ENCODE measurements around the gene SHOC2. TPM values are rescaled to one million over a fixed set of nuclear protein-coding genes. Genes with fewer than 3 reads are reported as not detected.

Gene SHOC2
- total and polyA plus RNA-seq, 2 of the 4 experiments (the other 2 are of a cell fraction), result 13.4 to 47.5 TPM

DNA sequence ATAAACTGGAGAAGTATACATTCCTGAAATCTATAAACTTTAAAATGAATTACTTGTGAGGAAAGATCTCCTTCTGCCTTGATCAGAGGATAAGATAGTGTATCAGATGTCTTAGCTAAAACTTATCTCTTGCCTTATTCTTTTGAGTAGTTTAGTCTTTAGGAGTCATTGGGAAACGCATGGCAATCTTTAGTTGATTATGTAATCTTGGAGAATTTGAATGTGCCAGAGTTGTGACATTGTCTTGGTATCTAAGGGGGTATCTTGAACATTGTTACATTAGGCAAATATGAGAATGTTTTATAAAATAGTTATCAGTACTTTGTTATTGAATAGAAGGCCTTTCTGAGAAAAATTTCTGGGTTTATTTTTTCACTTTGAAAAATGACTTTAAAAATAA is 95.8 kb downstream of the SHOC2 start:
- no peak for DNase-seq
- Histone ChIP-seq H4K5ac (ENCODE audit: low read depth, low read length) (no peak overlapping the region), H3K4ac (ENCODE audit: low read depth, low read length) (no peak overlapping the region), H3K18ac (ENCODE audit: low read depth, low read length) (no peak overlapping the region), H3K4me3 (ENCODE audit: insufficient read depth, low read depth, low read length) (no peak overlapping the region), H2BK120ac (ENCODE audit: low read depth, low read length) (no peak overlapping the region), H2AFZ (replicated peaks; ENCODE audit: low read length, poor library complexity) (no peak overlapping the region), H3K23ac (ENCODE audit: low read depth, low read length) (no peak overlapping the region), H2AK9ac (replicated peaks; ENCODE audit: low read depth, low read length, poor library complexity) (no peak overlapping the region), H3K4me2 (ENCODE audit: low read depth, low read length) (no peak overlapping the region), H3K14ac (replicated peaks; ENCODE audit: low read depth, low read length) (no peak overlapping the region), H4K91ac (ENCODE audit: insufficient read depth, low read depth, low read length) (no peak overlapping the region), H2BK20ac (ENCODE audit: low read depth, low read length) (no peak overlapping the region), H3K4me1 (ENCODE audit: control insufficient read depth, insufficient read depth, low read length) (no peaks in the 10 kb centered on the region), H3K27ac (ENCODE audit: insufficient read depth, low read length) (no peak overlapping the region), H3K27me3 (ENCODE audit: control insufficient read depth, insufficient read depth, low read length) (no peaks in the 10 kb centered on the region), H2BK15ac (ENCODE audit: low read depth, low read length) (no peak overlapping the region), H4K8ac (ENCODE audit: low read depth in 2 of 2, low read length in 2 of 2) (no peak overlapping the region), H3K9me1 (ENCODE audit: insufficient read depth, low read length) (peaks cover 3% of the 10 kb centered on the region; the same call in 1 of the 2 replicates), H3K9ac (ENCODE audit: low read depth, low read length) (no peak overlapping the region), H2AK5ac (ENCODE audit: low read depth, low read length) (no peak overlapping the region), H3K9me3 (ENCODE audit: control insufficient read depth, insufficient read depth, low read length) (no peaks in the 10 kb centered on the region), H3K56ac (ENCODE audit: extremely low read depth, insufficient read depth, low read length) (no peak overlapping the region), H4K20me1 (ENCODE audit: insufficient read depth, low read length) (no peaks in the 10 kb centered on the region), H3K36me3 (ENCODE audit: control insufficient read depth, insufficient read depth, low read length) (peaks cover 7% of the 10 kb centered on the region), H2BK5ac (ENCODE audit: low read depth, low read length, poor library complexity, severe bottlenecking) (no peak overlapping the region), H3K79me1 (ENCODE audit: low read depth in 1 of 2, low read length in 2 of 2) (0 out of 4 replicates have a peak, but pooled peaks cover 0 to 2% of the 10 kb centered on the region in 2 experiments)
- TF ChIP-seq FOS (IDR thresholded peaks at IDR 0.05; ENCODE audit: low read depth, low read length) (no peak), MAZ (IDR thresholded peaks at IDR 0.05; ENCODE audit: borderline replicate concordance, low read depth, low read length) (no peak), RFX5 (IDR thresholded peaks at IDR 0.05; ENCODE audit: low read depth, low read length) (no peak), SMC3 (IDR thresholded peaks at IDR 0.05; ENCODE audit: low read depth, low read length) (no peak), RAD21 (IDR thresholded peaks at IDR 0.05; ENCODE audit: low read length) (no peak), RCOR1 (IDR thresholded peaks at IDR 0.05; ENCODE audit: insufficient replicate concordance, low read length) (no peak), BHLHE40 (IDR thresholded peaks at IDR 0.05; ENCODE audit: low read depth, low read length) (no peak), MXI1 (IDR thresholded peaks at IDR 0.05; ENCODE audit: borderline replicate concordance, low read depth, low read length) (no peak), POLR2A (IDR thresholded peaks at IDR 0.05; ENCODE audit: low read depth, low read length) (no peak), CHD1 (IDR thresholded peaks at IDR 0.05; ENCODE audit: low read depth, low read length) (no peak), CEBPB (IDR thresholded peaks at IDR 0.05; ENCODE audit: low read depth, low read length) (no peak), MAFK (IDR thresholded peaks at IDR 0.05; ENCODE audit: low read depth, low read length) (no peak), NFE2L2 (IDR thresholded peaks at IDR 0.05; ENCODE audit: low read depth, low read length) (no peak)
- TF ChIP-seq, protein P1, sequence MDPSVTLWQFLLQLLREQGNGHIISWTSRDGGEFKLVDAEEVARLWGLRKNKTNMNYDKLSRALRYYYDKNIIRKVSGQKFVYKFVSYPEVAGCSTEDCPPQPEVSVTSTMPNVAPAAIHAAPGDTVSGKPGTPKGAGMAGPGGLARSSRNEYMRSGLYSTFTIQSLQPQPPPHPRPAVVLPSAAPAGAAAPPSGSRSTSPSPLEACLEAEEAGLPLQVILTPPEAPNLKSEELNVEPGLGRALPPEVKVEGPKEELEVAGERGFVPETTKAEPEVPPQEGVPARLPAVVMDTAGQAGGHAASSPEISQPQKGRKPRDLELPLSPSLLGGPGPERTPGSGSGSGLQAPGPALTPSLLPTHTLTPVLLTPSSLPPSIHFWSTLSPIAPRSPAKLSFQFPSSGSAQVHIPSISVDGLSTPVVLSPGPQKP (IDR thresholded peaks at IDR 0.05; ENCODE audit: borderline replicate concordance, low read depth, low read length), result no peak
- WGBS, 2 experiments (ENCODE audit: extremely low coverage in 2 of 2, insufficient read length in 1 of 2), result no CpG with 5 or more reads among the region's 1 CpG
- no peak for ATAC-seq (ENCODE audit: low read depth)
- dilution Hi-C loops (cut with HindIII; ENCODE audit: low sequenced_read_pairs, unreplicated experiment) (no loop called here), in situ Hi-C loops (cut with MboI; ENCODE audit: low sequenced_read_pairs) (no loop called here), intact Hi-C loops (cut with micrococcal nuclease) (no loop called here)
- ChIA-PET CTCF (interaction anchor here (0.6 kb wide), 1 partner anchor 1672 kb away, joined by 3 read pairs; no protein-coding TSS in a partner anchor), POLR2A (ENCODE audit: unreplicated experiment) (no interaction called here)
- no TSS peak for BruUV-seq (replicated peaks)

Data from IMR-90 (cell line).